Left ventricle myocardium inferior (tissue), 1 donor: ENCODE measurements around the gene TBCC. TPM values are rescaled to one million over a fixed set of nuclear protein-coding genes. Genes with fewer than 3 reads are reported as not detected.
A peak's percentile ranks its signal among the peaks of the same experiment; 100 is the strongest.

Experiments
- DNase-seq: peaks from one replicate; pipeline ENCODE4 v3.0.0-alpha.2; 2020
- H3K27ac ChIP-seq: fragments of 200-600 bp; replicated peaks from 2 replicates; pipeline ENCODE4 v1.8.0; 2021
- H3K27me3 ChIP-seq: fragments of 200-600 bp; 2 replicates; pipeline ENCODE4 v1.8.0; 2021; ENCODE audit warnings: low read depth
- H3K36me3 ChIP-seq: fragments of 200-600 bp; 2 replicates; pipeline ENCODE4 v1.8.0; 2021
- H3K4me1 ChIP-seq: fragments of 200-600 bp; 2 replicates; pipeline ENCODE4 v1.8.0; 2021
- H3K4me3 ChIP-seq: fragments of 200-600 bp; 2 replicates; pipeline ENCODE4 v1.8.0; 2021; ENCODE audit warnings: mild to moderate bottlenecking, moderate library complexity
- H3K9me3 ChIP-seq: fragments of 200-600 bp; replicated peaks from 2 replicates; pipeline ENCODE4 v1.8.0; 2021
- intact Hi-C: fragments of 100-400 bp; cut with micrococcal nuclease; formaldehyde crosslinking; loops from one replicate; pipeline ENCODE4 v1.11.0; 2022
- total RNA-seq: library from RNA; stranded (reverse); fragmentation: NEBNext Ultra II Directional; extraction: Animal tissue kit (Norgen Biotek cat#: 25700); gene quantifications from one replicate; pipeline ENCODE4 v1.2.1, GENCODE V29; 2021
- TF ChIP-seq, protein P1 (sequence below): fragments of 200-600 bp; IDR thresholded peaks from 2 replicates; pipeline ENCODE4 v1.8.0; 2021; ENCODE audit warnings: antibody characterized with exemption, mild to moderate bottlenecking, borderline replicate concordance
- donor health status: DM: no; HTN: yes; CAD: no; lungs with severe emphysema.

TBCC gene
- total RNA-seq, 1 donor from 2014 or later: 12.8 TPM

DNA sequence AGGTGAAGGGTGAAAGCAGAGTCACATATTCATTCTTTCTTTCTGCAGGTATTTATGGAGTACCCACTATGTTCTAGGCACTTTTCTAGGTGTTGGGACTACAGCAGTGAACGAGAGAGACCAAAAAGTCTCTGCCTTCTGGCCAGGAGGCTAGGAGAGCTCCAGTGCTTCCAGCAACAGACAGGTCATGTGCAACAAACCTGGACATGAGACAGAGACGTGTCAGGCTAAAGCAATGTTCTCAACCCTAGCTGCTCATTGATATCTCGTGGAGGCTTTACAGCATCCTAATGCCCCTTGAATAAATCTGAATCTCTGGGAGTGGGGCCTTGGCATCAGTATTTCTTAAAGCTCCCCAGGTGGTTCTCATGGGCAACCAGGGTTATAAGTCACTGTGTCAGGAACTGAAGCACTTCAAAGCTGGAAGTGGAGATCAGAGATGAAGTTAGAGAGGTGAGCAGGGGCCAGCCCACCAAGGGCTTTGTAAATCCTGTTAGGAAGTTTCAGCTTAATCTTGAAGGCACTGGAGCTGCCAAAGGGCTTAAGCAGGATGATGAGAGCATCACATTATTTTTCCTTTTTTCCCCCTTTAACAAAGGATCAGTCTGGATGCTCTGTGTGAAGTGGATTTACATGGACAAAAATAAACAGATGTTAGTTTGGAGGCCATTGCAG is 13.0 kb upstream of the TBCC start:
- TF ChIP-seq, protein P1, sequence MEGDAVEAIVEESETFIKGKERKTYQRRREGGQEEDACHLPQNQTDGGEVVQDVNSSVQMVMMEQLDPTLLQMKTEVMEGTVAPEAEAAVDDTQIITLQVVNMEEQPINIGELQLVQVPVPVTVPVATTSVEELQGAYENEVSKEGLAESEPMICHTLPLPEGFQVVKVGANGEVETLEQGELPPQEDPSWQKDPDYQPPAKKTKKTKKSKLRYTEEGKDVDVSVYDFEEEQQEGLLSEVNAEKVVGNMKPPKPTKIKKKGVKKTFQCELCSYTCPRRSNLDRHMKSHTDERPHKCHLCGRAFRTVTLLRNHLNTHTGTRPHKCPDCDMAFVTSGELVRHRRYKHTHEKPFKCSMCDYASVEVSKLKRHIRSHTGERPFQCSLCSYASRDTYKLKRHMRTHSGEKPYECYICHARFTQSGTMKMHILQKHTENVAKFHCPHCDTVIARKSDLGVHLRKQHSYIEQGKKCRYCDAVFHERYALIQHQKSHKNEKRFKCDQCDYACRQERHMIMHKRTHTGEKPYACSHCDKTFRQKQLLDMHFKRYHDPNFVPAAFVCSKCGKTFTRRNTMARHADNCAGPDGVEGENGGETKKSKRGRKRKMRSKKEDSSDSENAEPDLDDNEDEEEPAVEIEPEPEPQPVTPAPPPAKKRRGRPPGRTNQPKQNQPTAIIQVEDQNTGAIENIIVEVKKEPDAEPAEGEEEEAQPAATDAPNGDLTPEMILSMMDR: no peak
- no peak overlapping the region for H3K27ac ChIP-seq
- intact Hi-C loops: no loop called here

DNA sequence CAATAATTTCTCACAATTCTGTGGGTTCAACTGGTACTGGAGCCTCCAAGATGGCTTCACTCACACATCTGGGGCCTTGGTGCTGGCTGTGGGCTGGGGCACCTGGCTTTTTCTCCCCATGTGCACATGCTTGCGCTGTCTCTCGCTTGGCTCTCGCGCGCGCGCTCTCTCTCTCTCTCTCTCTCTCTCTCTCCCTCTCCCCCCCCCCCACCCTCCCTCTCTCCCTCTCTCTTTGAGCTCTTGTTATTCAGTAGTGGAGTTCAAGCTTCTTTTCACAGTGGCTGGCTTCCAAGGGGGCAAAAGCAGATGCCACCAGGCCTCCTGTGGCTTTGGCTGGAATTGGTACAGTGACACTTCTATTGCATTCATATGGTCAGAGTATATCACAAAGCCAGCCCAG is 10.8 kb upstream of the TBCC start:
- Histone ChIP-seq H3K9me3 (no peaks in the 10 kb centered on the region), H3K27me3 (no peaks in the 10 kb centered on the region), H3K36me3 (peaks cover 14% of the 10 kb centered on the region), H3K4me1 (peaks cover 4% of the 10 kb centered on the region), H3K27ac (no peak overlapping the region), H3K4me3 (no peak overlapping the region)
- TF ChIP-seq, protein P1: no peak
- DNase-seq: no peak
- intact Hi-C loops: no loop called here

More for the DNA sequence above, 13.0 kb upstream of the TBCC start:
- DNase-seq: no peak
- Histone ChIP-seq H3K36me3 (peaks cover 14% of the 10 kb centered on the region), H3K4me1 (peaks cover 4% of the 10 kb centered on the region), H3K4me3 (no peak overlapping the region), H3K27me3 (no peaks in the 10 kb centered on the region), H3K9me3 (no peaks in the 10 kb centered on the region)

DNA sequence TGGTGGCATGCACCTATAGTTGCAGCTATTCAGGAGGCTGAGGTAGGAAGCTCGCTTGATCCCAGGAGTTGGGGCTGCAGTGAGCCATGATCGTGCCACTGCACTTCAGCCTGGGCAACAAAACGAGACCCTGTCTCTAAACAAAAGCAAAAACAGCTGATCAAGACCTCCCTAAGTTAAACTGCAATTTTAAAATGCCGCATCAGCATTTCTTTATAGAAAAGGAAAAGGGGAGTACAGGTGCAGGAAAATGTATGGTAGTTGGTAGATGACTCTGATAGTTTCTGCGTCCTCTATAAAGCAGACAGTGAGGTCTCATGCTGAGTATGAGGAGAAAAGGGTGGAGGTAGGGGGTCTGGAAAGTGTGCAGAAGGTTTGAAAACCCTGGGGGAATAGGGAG is 8.9 kb upstream of the TBCC start:
- Histone ChIP-seq H3K27me3 (no peaks in the 10 kb centered on the region), H3K4me1 (peaks cover 4% of the 10 kb centered on the region), H3K4me3 (no peak overlapping the region), H3K27ac (no peak overlapping the region), H3K36me3 (peaks cover 10% of the 10 kb centered on the region), H3K9me3 (no peaks in the 10 kb centered on the region)
- TF ChIP-seq, protein P1: no peak
- DNase-seq: no peak
- intact Hi-C loops: no loop called here

DNA sequence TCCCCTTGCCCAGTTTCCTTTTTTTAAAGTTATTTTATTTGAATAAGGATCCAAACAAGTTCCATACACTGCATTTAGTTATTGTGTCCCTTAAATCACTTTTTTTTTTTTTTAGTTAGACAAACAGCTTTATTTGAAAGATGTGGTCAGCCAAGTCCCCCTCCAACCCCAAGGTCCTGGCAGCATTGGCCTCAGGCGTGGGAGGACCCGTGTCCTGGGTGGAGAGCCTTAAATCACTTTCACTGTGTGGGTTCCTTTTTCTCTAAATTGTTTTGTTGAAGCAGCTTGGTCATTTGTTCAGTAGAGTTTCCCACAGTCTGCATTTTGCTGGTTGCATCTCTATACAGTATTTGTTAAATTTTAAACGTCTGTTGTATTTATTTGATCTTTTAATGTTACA is 5.2 kb upstream of the TBCC start:
- no peaks in the 10 kb centered on the region for H3K36me3 ChIP-seq
- H3K9me3 ChIP-seq: no peaks in the 10 kb centered on the region
- TF ChIP-seq, protein P1: no peak
- no peak for DNase-seq
- intact Hi-C loops: no loop called here
- H3K27me3 ChIP-seq: no peaks in the 10 kb centered on the region
- no peak overlapping the region for H3K27ac ChIP-seq
- peaks cover 21% of the 10 kb centered on the region for H3K4me1 ChIP-seq
- H3K4me3 ChIP-seq: no peak overlapping the region

DNA sequence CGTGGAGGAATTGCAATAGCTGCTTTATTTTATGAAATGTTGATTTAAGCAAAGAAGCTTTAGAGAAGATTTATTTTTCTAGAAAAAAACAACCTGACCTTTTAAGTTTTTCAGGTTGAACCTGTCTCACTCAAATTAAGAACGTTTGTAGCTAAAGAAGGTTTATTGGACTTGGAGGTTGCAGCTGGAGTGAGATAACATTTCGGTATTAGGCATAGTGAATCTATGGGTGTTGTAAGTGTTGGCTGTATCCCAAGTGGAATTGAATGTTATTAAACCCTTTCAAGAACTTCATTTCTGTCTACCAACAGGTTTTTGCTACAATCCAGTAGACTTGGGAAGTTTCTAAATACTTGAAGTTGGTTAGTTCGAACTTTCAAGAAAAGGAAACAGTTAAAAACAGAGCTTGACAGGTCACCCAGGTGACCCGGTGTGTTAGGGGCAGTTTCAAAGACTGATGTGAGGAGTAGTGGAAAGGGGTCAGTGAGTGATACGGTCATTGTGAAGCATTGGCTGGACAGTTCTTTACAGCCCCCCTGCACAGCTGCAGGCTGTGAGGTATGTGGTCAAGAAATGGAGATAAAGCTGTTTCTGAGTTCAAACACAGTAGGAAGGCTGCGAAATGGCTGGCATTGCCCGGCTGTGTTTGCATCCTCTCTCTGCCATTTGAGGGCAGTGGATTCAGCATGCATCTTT is 2.4 kb upstream of the TBCC start:
- peak overlapping the region; percentile 89 for H3K27ac ChIP-seq
- DNase-seq: no peak
- H3K36me3 ChIP-seq: no peaks in the 10 kb centered on the region
- TF ChIP-seq, protein P1: no peak
- peak overlapping the region; percentile 97 for H3K4me3 ChIP-seq
- intact Hi-C loops: no loop called here
- peaks cover 46% of the 10 kb centered on the region for H3K4me1 ChIP-seq
- no peaks in the 10 kb centered on the region for H3K9me3 ChIP-seq
- H3K27me3 ChIP-seq: no peaks in the 10 kb centered on the region
